Astrocyte (in vitro differentiated cells and primary cell): ENCODE data around the gene ACAD11. TPM values are rescaled to one million over a fixed set of nuclear protein-coding genes. Genes with fewer than 3 reads are reported as not detected.

Experiments used
- DNase-seq: peaks from one replicate; pipeline ENCODE4 v3.0.0-alpha.2; 2010; ENCODE audit warnings: low read depth
- FAIRE-seq: peaks from 2 replicates; lab custom pipeline; 2011; peaks lifted over from hg19 to GRCh38; lab: Jason Lieb, UNC
- H2AFZ ChIP-seq: 2 replicates; pipeline ENCODE4 v1.6.0; 2012; ENCODE audit warnings: low read depth, low read length, inconsistent platforms
- H3K27ac ChIP-seq: 2 replicates; pipeline ENCODE4 v1.5.1; 2011; ENCODE audit warnings: low read depth, low read length, inconsistent platforms
- H3K27me3 ChIP-seq: 2 replicates; pipeline ENCODE4 v1.6.0; 2011; ENCODE audit warnings: low read length, inconsistent platforms; ENCODE audit not compliant: insufficient read depth
- H3K36me3 ChIP-seq: 2 replicates; pipeline ENCODE4 v1.5.1; 2011; ENCODE audit warnings: low read length, inconsistent platforms; ENCODE audit not compliant: insufficient read depth
- H3K4me1 ChIP-seq: 2 replicates; pipeline ENCODE4 v1.5.1; 2011; ENCODE audit warnings: low read length, inconsistent platforms; ENCODE audit not compliant: insufficient read depth
- H3K4me2 ChIP-seq: 2 replicates; pipeline ENCODE4 v1.6.0; 2012; ENCODE audit warnings: low read length, inconsistent platforms
- H3K4me3 ChIP-seq: 2 replicates; pipeline ENCODE4 v1.5.1; 2011; ENCODE audit warnings: low read depth, mild to moderate bottlenecking, low read length, inconsistent platforms; ENCODE audit not compliant: insufficient read depth
- H3K79me2 ChIP-seq: 2 replicates; pipeline ENCODE4 v1.6.0; 2012; ENCODE audit warnings: mild to moderate bottlenecking, low read length, inconsistent platforms; ENCODE audit not compliant: insufficient read depth
- H3K9ac ChIP-seq: 2 replicates; pipeline ENCODE4 v1.6.0; 2012; ENCODE audit warnings: mild to moderate bottlenecking, low read length, inconsistent platforms
- H3K9me3 ChIP-seq: 2 replicates; pipeline ENCODE4 v1.5.1; 2012; ENCODE audit warnings: low read depth, mild to moderate bottlenecking, low read length, inconsistent platforms; ENCODE audit not compliant: insufficient read depth
- H4K20me1 ChIP-seq: 2 replicates; pipeline ENCODE4 v1.6.0; 2012; ENCODE audit warnings: low read length, inconsistent platforms; ENCODE audit not compliant: insufficient read depth
- H3K27ac Mint-ChIP-seq: one replicate; pipeline ENCODE4 v1.8.0; 2021; ENCODE audit warnings: mild to moderate bottlenecking, mixed read lengths; ENCODE audit not compliant: unreplicated experiment
- H3K27me3 Mint-ChIP-seq: one replicate; pipeline ENCODE4 v1.8.0; 2021; ENCODE audit warnings: low read depth, mixed read lengths; ENCODE audit not compliant: unreplicated experiment
- H3K36me3 Mint-ChIP-seq: one replicate; pipeline ENCODE4 v1.8.0; 2021; ENCODE audit warnings: low read depth, mixed read lengths; ENCODE audit not compliant: unreplicated experiment
- H3K4me1 Mint-ChIP-seq: one replicate; pipeline ENCODE4 v1.8.0; 2021; ENCODE audit warnings: low read depth, mixed read lengths; ENCODE audit not compliant: unreplicated experiment
- H3K4me3 Mint-ChIP-seq: one replicate; pipeline ENCODE4 v1.8.0; 2021; ENCODE audit warnings: mild to moderate bottlenecking, moderate library complexity, mixed read lengths; ENCODE audit not compliant: unreplicated experiment
- H3K9me3 Mint-ChIP-seq: one replicate; pipeline ENCODE4 v1.8.0; 2021; ENCODE audit warnings: mild to moderate bottlenecking, mixed read lengths; ENCODE audit not compliant: unreplicated experiment
- EZH2 ChIP-seq: IDR thresholded peaks from 2 replicates; pipeline ENCODE4 v1.6.1; 2012; ENCODE audit warnings: mild to moderate bottlenecking, low read length, inconsistent platforms; ENCODE audit not compliant: insufficient read depth
- total RNA-seq: library from RNA; stranded (reverse); gene quantifications from 2 replicates; pipeline ENCODE4 v1.2.1, GENCODE V29; 2021
- TF ChIP-seq, protein P1 (sequence below): IDR thresholded peaks from 2 replicates; pipeline ENCODE4 v1.5.1; 2011; ENCODE audit warnings: low read depth, mild to moderate bottlenecking, inconsistent platforms, low read length, moderate library complexity; ENCODE audit not compliant: insufficient read depth

ACAD11 gene
- total RNA-seq, 1 donor from 2014 or later: 13.0 TPM

DNA sequence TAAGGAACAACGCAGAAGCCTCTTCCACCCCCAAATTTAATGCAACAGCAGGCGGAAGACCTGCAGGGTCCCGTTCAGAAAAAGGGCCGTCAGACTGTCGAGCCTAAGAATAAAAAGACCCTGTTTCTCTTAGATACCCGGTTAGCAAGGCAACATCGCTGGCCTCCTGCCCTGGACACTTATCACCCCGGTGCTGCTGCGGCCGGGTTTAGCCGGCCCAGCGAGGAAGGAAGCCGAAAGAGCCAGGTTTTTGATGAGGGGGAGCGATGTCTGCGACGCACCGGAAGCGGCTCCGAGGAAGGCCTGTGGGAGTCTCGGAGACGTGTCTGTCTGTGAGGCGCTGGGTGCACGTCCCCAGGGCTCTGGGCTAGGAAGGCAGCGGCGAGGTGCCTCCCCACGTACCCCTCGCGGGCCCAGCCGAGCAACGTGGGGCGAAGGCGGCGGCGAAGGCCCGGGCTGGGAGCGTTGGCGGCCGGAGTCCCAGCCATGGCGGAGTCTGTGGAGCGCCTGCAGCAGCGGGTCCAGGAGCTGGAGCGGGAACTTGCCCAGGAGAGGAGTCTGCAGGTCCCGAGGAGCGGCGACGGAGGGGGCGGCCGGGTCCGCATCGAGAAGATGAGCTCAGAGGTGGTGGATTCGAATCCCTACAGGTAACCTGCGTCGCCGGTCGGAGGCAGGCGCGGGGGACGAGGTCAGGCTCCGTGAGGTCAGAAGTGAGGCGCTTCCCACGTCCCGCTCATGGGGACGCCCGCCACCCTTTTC is 622 bp upstream of the ACAD11 start, which contains the start of gene UBA5:
TSS of gene UBA5 (plus strand) at position 278 of the 759 bp plus-strand sequence. CDS start at position 487, 209 bp downstream.
- peak; percentile 52 for DNase-seq
- peak within 1 kb of the TSS; percentile 95 for H3K4me3 Mint-ChIP-seq
- H3K27ac Mint-ChIP-seq: peak within 1 kb of the TSS; percentile 89
- peak within 1 kb of the TSS; percentile 96 for H3K4me3 ChIP-seq
- peak within 1 kb of the TSS; percentile 95 for H3K9ac ChIP-seq
- H3K27me3 Mint-ChIP-seq: no peaks in the 10 kb centered on the region
- H3K4me1 Mint-ChIP-seq: peaks cover 16% of the 10 kb centered on the region
- H3K36me3 ChIP-seq: no peaks in the 10 kb centered on the region
- H3K79me2 ChIP-seq: peaks cover 75% of the 10 kb centered on the region
- TF ChIP-seq, protein P1, sequence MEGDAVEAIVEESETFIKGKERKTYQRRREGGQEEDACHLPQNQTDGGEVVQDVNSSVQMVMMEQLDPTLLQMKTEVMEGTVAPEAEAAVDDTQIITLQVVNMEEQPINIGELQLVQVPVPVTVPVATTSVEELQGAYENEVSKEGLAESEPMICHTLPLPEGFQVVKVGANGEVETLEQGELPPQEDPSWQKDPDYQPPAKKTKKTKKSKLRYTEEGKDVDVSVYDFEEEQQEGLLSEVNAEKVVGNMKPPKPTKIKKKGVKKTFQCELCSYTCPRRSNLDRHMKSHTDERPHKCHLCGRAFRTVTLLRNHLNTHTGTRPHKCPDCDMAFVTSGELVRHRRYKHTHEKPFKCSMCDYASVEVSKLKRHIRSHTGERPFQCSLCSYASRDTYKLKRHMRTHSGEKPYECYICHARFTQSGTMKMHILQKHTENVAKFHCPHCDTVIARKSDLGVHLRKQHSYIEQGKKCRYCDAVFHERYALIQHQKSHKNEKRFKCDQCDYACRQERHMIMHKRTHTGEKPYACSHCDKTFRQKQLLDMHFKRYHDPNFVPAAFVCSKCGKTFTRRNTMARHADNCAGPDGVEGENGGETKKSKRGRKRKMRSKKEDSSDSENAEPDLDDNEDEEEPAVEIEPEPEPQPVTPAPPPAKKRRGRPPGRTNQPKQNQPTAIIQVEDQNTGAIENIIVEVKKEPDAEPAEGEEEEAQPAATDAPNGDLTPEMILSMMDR: no peak
- no peak for TF ChIP-seq EZH2
- no peak for FAIRE-seq
- no peaks in the 10 kb centered on the region for H3K27me3 ChIP-seq
- no peaks in the 10 kb centered on the region for H3K9me3 Mint-ChIP-seq
- no peaks in the 10 kb centered on the region for H3K9me3 ChIP-seq
- H3K4me2 ChIP-seq: peak within 1 kb of the TSS; percentile 97
- peaks cover 12% of the 10 kb centered on the region for H3K4me1 ChIP-seq
- peaks cover 24% of the 10 kb centered on the region for H4K20me1 ChIP-seq
- peak within 1 kb of the TSS; percentile 91 for H3K27ac ChIP-seq
- peaks cover 2% of the 10 kb centered on the region for H3K36me3 Mint-ChIP-seq
- peak within 1 kb of the TSS; percentile 97 for H2AFZ ChIP-seq

DNA sequence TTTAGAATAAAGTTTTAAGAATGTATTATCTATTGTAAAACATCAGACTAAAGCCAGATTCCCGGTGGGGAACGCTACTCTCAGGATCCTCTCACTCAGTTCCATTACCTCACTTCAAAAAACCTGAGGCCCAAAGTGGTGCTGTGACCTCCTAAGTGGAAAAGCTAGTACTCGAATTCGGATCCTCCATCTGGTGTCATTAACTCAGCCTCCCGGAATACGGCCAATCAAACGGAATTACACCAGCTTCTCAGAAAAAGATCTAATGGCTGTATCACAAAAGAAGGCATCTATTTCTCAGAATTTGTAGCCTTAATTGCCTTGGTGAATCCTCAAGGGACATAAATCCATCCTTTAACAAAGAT is 627 bp downstream of the ACAD11 start:
- Histone ChIP-seq H3K9me3 (no peaks in the 10 kb centered on the region), H4K20me1 (peaks cover 19% of the 10 kb centered on the region), H3K4me1 (peaks cover 12% of the 10 kb centered on the region), H3K4me3 (peak overlapping the region; percentile 96), H3K79me2 (peaks cover 62% of the 10 kb centered on the region), H2AFZ (peak overlapping the region; percentile 97), H3K36me3 (no peaks in the 10 kb centered on the region), H3K27ac (peak overlapping the region; percentile 91), H3K4me2 (peak overlapping the region; percentile 97), H3K27me3 (no peaks in the 10 kb centered on the region), H3K9ac (peak overlapping the region; percentile 95)
- TF ChIP-seq, protein P1: no peak
- no peak for TF ChIP-seq EZH2
- Mint-ChIP-seq H3K9me3 (no peaks in the 10 kb centered on the region), H3K27ac (peak overlapping the region; percentile 89), H3K27me3 (no peaks in the 10 kb centered on the region), H3K4me3 (peak overlapping the region; percentile 95), H3K36me3 (peaks cover 2% of the 10 kb centered on the region), H3K4me1 (peaks cover 16% of the 10 kb centered on the region)
- DNase-seq: no peak
- no peak for FAIRE-seq
